HepG2 (cell line): Measurements from ENCODE around the gene STAT4. TPM values are rescaled to one million over a fixed set of nuclear protein-coding genes. Genes with fewer than 3 reads are reported as not detected.

Experiments
- FOSL1 ChIP-seq: sonication (generic); formaldehyde crosslinking; IDR thresholded peaks from 2 replicates; pipeline ENCODE4 v1.9.0; 2021; ENCODE audit warnings: missing genetic modification reagents, borderline replicate concordance
- KDM5B ChIP-seq: sonication (generic); formaldehyde crosslinking; IDR thresholded peaks from 2 replicates; pipeline ENCODE4 v1.4.0; 2020; ENCODE audit warnings: missing genetic modification reagents, mild to moderate bottlenecking, borderline replicate concordance
- MYC ChIP-seq: sonication (generic); formaldehyde crosslinking; IDR thresholded peaks from 2 replicates; pipeline ENCODE4 v1.9.0; 2021; ENCODE audit warnings: missing genetic modification reagents, borderline replicate concordance
- NR0B2 ChIP-seq: sonication (generic); formaldehyde crosslinking; IDR thresholded peaks from 2 replicates; pipeline ENCODE4 v1.4.0; 2020; ENCODE audit warnings: mild to moderate bottlenecking, missing genetic modification reagents
- TRIM24 ChIP-seq: sonication (generic); formaldehyde crosslinking; IDR thresholded peaks from 2 replicates; pipeline ENCODE4 v1.8.0; 2022; ENCODE audit warnings: mild to moderate bottlenecking, missing genetic modification reagents
- ZBTB7A ChIP-seq: sonication (generic); formaldehyde crosslinking; IDR thresholded peaks from 2 replicates; pipeline ENCODE4 v1.8.0; 2022; ENCODE audit warnings: mild to moderate bottlenecking, missing genetic modification reagents
- ZMYM4 ChIP-seq: sonication (generic); formaldehyde crosslinking; IDR thresholded peaks from 2 replicates; pipeline ENCODE4 v1.8.1; 2023; ENCODE audit warnings: mild to moderate bottlenecking, missing genetic modification reagents
- ZNF3 ChIP-seq: IDR thresholded peaks from 2 replicates; pipeline ENCODE4 v1.7.0; 2017; ENCODE audit warnings: inconsistent platforms
- ZNF496 ChIP-seq: sonication (generic); formaldehyde crosslinking; IDR thresholded peaks from 2 replicates; pipeline ENCODE4 v1.8.1; 2023; ENCODE audit warnings: mild to moderate bottlenecking, moderate library complexity, missing genetic modification reagents; ENCODE audit not compliant: insufficient replicate concordance
- ZNF501 ChIP-seq: sonication (generic); formaldehyde crosslinking; IDR thresholded peaks from 2 replicates; pipeline ENCODE4 v1.5.1; 2020; ENCODE audit warnings: mild to moderate bottlenecking, moderate library complexity, missing genetic modification reagents
- ZNF674 ChIP-seq: sonication (generic); formaldehyde crosslinking; IDR thresholded peaks from 2 replicates; pipeline ENCODE4 v1.5.0; 2020; ENCODE audit warnings: low read depth, mild to moderate bottlenecking, missing genetic modification reagents
- polyA plus RNA-seq, 8 experiments: library from polyadenylated mRNA; depleted of rRNA in 3 of 8; stranded (reverse) in 7 of 8; unstranded in 1 of 8; fragments of >200 nt; fragmentation: Illumina TruSeq in 4 of 8; extraction: Trizol in 4 of 8; gene quantifications; 2 replicates each; pipeline versions ENCODE4 v1.2.1 to v1.2.3, GENCODE V29; 2011 to 2016; ENCODE audit warnings: low read depth in 4 of 8, missing spikeins in 1 of 8, mixed read lengths in 1 of 8; ENCODE audit not compliant: insufficient read depth in 1 of 8
- total RNA-seq, 5 experiments: library from RNA; depleted of rRNA; stranded (reverse); fragments of >200 nt; fragmentation: Illumina TruSeq; extraction: Trizol; gene quantifications; 2 replicates each; pipeline ENCODE4 v1.2.3, GENCODE V29; 2016; ENCODE audit warnings: low read depth in 1 of 5
- TF ChIP-seq, protein P1 (sequence below): sonication (generic); formaldehyde crosslinking; IDR thresholded peaks from 2 replicates; pipeline ENCODE4 v1.4.0; 2020; ENCODE audit warnings: missing genetic modification reagents
- TF ChIP-seq, protein P2 (sequence below): IDR thresholded peaks from 2 replicates; pipeline ENCODE4 v1.6.1; 2016; ENCODE audit warnings: mild to moderate bottlenecking, missing biosample characterization, missing genetic modification reagents
- TF ChIP-seq, protein P3 (sequence below): sonication (generic); formaldehyde crosslinking; IDR thresholded peaks from 2 replicates; pipeline ENCODE4 v1.8.1; 2023; ENCODE audit warnings: mild to moderate bottlenecking, missing genetic modification reagents
- TF ChIP-seq, protein P4 (sequence below): sonication (generic); formaldehyde crosslinking; IDR thresholded peaks from 2 replicates; pipeline ENCODE4 v1.5.1; 2020; ENCODE audit warnings: mild to moderate bottlenecking, missing genetic modification reagents, moderate library complexity
- TF ChIP-seq, protein P5 (sequence below): IDR thresholded peaks from 2 replicates; pipeline ENCODE4 v1.6.1; 2016; ENCODE audit warnings: low read depth, missing genetic modification reagents, missing compliant biosample characterization

The STAT4 gene
- total and polyA plus RNA-seq, 2 of the 13 experiments (the other 11 are each of a cell fraction or from before 2014, with no cell fraction given) = 0.37 TPM; not detected in 1

- TF ChIP-seq, protein P1, sequence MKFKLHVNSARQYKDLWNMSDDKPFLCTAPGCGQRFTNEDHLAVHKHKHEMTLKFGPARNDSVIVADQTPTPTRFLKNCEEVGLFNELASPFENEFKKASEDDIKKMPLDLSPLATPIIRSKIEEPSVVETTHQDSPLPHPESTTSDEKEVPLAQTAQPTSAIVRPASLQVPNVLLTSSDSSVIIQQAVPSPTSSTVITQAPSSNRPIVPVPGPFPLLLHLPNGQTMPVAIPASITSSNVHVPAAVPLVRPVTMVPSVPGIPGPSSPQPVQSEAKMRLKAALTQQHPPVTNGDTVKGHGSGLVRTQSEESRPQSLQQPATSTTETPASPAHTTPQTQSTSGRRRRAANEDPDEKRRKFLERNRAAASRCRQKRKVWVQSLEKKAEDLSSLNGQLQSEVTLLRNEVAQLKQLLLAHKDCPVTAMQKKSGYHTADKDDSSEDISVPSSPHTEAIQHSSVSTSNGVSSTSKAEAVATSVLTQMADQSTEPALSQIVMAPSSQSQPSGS = no peak
- 0 out of 2 replicates have a peak, but pooled peaks have one; percentile 9 for TF ChIP-seq FOSL1 (CRISPR knock-in tag)
- no peak for TF ChIP-seq ZBTB7A (CRISPR knock-in tag)
- TF ChIP-seq, protein P2, sequence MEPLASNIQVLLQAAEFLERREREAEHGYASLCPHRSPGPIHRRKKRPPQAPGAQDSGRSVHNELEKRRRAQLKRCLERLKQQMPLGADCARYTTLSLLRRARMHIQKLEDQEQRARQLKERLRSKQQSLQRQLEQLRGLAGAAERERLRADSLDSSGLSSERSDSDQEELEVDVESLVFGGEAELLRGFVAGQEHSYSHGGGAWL = no peak
- TF ChIP-seq NR0B2 (CRISPR knock-in tag) = no peak
- TF ChIP-seq, protein P3, sequence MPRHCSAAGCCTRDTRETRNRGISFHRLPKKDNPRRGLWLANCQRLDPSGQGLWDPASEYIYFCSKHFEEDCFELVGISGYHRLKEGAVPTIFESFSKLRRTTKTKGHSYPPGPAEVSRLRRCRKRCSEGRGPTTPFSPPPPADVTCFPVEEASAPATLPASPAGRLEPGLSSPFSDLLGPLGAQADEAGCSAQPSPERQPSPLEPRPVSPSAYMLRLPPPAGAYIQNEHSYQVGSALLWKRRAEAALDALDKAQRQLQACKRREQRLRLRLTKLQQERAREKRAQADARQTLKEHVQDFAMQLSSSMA (CRISPR knock-in tag) = no peak
- TF ChIP-seq MYC (CRISPR knock-in tag) = no peak
- TF ChIP-seq ZMYM4 (CRISPR knock-in tag) = no peak
- no peak for TF ChIP-seq TRIM24 (CRISPR knock-in tag)
- no peak for TF ChIP-seq ZNF674
- TF ChIP-seq KDM5B = peak; percentile 13; the same call in 1 of the 2 replicates
- TF ChIP-seq ZNF501 (CRISPR knock-in tag) = peak; percentile 71
- no peak for TF ChIP-seq ZNF496 (CRISPR knock-in tag)
- TF ChIP-seq, protein P4, sequence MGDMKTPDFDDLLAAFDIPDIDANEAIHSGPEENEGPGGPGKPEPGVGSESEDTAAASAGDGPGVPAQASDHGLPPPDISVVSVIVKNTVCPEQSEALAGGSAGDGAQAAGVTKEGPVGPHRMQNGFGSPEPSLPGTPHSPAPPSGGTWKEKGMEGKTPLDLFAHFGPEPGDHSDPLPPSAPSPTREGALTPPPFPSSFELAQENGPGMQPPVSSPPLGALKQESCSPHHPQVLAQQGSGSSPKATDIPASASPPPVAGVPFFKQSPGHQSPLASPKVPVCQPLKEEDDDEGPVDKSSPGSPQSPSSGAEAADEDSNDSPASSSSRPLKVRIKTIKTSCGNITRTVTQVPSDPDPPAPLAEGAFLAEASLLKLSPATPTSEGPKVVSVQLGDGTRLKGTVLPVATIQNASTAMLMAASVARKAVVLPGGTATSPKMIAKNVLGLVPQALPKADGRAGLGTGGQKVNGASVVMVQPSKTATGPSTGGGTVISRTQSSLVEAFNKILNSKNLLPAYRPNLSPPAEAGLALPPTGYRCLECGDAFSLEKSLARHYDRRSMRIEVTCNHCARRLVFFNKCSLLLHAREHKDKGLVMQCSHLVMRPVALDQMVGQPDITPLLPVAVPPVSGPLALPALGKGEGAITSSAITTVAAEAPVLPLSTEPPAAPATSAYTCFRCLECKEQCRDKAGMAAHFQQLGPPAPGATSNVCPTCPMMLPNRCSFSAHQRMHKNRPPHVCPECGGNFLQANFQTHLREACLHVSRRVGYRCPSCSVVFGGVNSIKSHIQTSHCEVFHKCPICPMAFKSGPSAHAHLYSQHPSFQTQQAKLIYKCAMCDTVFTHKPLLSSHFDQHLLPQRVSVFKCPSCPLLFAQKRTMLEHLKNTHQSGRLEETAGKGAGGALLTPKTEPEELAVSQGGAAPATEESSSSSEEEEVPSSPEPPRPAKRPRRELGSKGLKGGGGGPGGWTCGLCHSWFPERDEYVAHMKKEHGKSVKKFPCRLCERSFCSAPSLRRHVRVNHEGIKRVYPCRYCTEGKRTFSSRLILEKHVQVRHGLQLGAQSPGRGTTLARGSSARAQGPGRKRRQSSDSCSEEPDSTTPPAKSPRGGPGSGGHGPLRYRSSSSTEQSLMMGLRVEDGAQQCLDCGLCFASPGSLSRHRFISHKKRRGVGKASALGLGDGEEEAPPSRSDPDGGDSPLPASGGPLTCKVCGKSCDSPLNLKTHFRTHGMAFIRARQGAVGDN (CRISPR knock-in tag) = peak; percentile 27
- TF ChIP-seq ZNF3 = no peak
- TF ChIP-seq, protein P5, sequence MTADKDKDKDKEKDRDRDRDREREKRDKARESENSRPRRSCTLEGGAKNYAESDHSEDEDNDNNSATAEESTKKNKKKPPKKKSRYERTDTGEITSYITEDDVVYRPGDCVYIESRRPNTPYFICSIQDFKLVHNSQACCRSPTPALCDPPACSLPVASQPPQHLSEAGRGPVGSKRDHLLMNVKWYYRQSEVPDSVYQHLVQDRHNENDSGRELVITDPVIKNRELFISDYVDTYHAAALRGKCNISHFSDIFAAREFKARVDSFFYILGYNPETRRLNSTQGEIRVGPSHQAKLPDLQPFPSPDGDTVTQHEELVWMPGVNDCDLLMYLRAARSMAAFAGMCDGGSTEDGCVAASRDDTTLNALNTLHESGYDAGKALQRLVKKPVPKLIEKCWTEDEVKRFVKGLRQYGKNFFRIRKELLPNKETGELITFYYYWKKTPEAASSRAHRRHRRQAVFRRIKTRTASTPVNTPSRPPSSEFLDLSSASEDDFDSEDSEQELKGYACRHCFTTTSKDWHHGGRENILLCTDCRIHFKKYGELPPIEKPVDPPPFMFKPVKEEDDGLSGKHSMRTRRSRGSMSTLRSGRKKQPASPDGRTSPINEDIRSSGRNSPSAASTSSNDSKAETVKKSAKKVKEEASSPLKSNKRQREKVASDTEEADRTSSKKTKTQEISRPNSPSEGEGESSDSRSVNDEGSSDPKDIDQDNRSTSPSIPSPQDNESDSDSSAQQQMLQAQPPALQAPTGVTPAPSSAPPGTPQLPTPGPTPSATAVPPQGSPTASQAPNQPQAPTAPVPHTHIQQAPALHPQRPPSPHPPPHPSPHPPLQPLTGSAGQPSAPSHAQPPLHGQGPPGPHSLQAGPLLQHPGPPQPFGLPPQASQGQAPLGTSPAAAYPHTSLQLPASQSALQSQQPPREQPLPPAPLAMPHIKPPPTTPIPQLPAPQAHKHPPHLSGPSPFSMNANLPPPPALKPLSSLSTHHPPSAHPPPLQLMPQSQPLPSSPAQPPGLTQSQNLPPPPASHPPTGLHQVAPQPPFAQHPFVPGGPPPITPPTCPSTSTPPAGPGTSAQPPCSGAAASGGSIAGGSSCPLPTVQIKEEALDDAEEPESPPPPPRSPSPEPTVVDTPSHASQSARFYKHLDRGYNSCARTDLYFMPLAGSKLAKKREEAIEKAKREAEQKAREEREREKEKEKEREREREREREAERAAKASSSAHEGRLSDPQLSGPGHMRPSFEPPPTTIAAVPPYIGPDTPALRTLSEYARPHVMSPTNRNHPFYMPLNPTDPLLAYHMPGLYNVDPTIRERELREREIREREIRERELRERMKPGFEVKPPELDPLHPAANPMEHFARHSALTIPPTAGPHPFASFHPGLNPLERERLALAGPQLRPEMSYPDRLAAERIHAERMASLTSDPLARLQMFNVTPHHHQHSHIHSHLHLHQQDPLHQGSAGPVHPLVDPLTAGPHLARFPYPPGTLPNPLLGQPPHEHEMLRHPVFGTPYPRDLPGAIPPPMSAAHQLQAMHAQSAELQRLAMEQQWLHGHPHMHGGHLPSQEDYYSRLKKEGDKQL (CRISPR knock-in tag) = no peak
Measured at GRCh38 chr2:191150600-191151330, at the start of gene STAT4 (continued).
